ENCODE data around the gene BCL7C.

GRCh38 chr16:30887927-30888326 lies 6.0 kb downstream of the BCL7C start:
- TF ChIP-seq POLR2A (IDR thresholded peaks at IDR 0.05; ENCODE audit: low read length) (no peak), GATA1 (IDR thresholded peaks at IDR 0.05; ENCODE audit: low read depth, low read length) (no peak)
